Skin epidermis (tissue), 12 donors: ENCODE measurements around the gene RHOXF2.
"Not testable (repeated sequence)": the region's sequence is repeated elsewhere in the genome, so short reads cannot be mapped to it uniquely, and the experiment has no call there.

ENCODE experiments used
- H3K27ac ChIP-seq, 21 experiments: fragments of 200-600 bp; sonication (generic) in 11 of 21; one replicate each; pipeline ENCODE4 v1.5.0; 2020; ENCODE audit warnings: mild to moderate bottlenecking in 3 of 21, inconsistent platforms in 2 of 21, moderate library complexity in 2 of 21
- H3K4me3 ChIP-seq, 7 experiments: fragments of 200-600 bp; sonication (generic) in 2 of 7; one replicate each; pipeline ENCODE4 v1.5.0; 2020; ENCODE audit warnings: inconsistent platforms in 2 of 7, mild to moderate bottlenecking in 2 of 7, moderate library complexity in 1 of 7

RHOXF2 gene

GRCh38 chrX:120158313-120158712 is at the start of gene RHOXF2:
Gene RHOXF2 (plus strand): TSS chrX:120158613. CDS start chrX:120158751, 138 bp downstream.
- not testable (repeated sequence) for H3K4me3 ChIP-seq, H3K27ac ChIP-seq

- H3K4me3 ChIP-seq, result no peak overlapping the region
- H3K27ac ChIP-seq, result no peak overlapping the region
Observed at GRCh38 chrX:120109378-120109777, 49.0 kb upstream of the RHOXF2 start.

GRCh38 chrX:120111611-120112010 is 46.8 kb upstream of the RHOXF2 start:
- H3K27ac ChIP-seq, result no peak overlapping the region

GRCh38 chrX:120115438-120115963 is 42.9 kb upstream of the RHOXF2 start, which contains the start of gene RHOXF1:
Gene RHOXF1 (minus strand): TSS chrX:120115913. CDS start chrX:120115862, 51 bp downstream.
- Histone ChIP-seq H3K4me3 (no peak within 1 kb of the TSS), H3K27ac (no peak within 1 kb of the TSS)

More at GRCh38 chrX:120111611-120112010, 46.8 kb upstream of the RHOXF2 start:
- H3K4me3 ChIP-seq, result no peak overlapping the region

- Histone ChIP-seq H3K4me3 (no peak overlapping the region), H3K27ac (no peak overlapping the region)
Observed at GRCh38 chrX:120120223-120120622, 38.2 kb upstream of the RHOXF2 start.

- no peak overlapping the region for H3K4me3 ChIP-seq
- no peak overlapping the region for H3K27ac ChIP-seq
Observed at GRCh38 chrX:120125444-120125843, 33.0 kb upstream of the RHOXF2 start.

GRCh38 chrX:120128306-120128846 is 30.0 kb upstream of the RHOXF2 start:
- H3K4me3 ChIP-seq, H3K27ac ChIP-seq: not testable (repeated sequence)

GRCh38 chrX:120136128-120136527 is 22.3 kb upstream of the RHOXF2 start:
- Histone ChIP-seq H3K4me3 (no peak overlapping the region), H3K27ac (no peak overlapping the region)

GRCh38 chrX:120136840-120137239 is 21.6 kb upstream of the RHOXF2 start:
- H3K4me3 ChIP-seq, result no peak overlapping the region
- H3K27ac ChIP-seq, result no peak overlapping the region

GRCh38 chrX:120137439-120137838 is 21.0 kb upstream of the RHOXF2 start:
- H3K4me3 ChIP-seq, result no peak overlapping the region
- H3K27ac ChIP-seq, result no peak overlapping the region

- H3K27ac ChIP-seq, result no peak overlapping the region
- H3K4me3 ChIP-seq, result no peak overlapping the region
Observed at GRCh38 chrX:120140293-120140981, 18.0 kb upstream of the RHOXF2 start.

- Histone ChIP-seq H3K27ac (no peak overlapping the region), H3K4me3 (no peak overlapping the region)
Observed at GRCh38 chrX:120144178-120144844, 14.1 kb upstream of the RHOXF2 start.

- no peak overlapping the region for H3K27ac ChIP-seq
- no peak overlapping the region for H3K4me3 ChIP-seq
Observed at GRCh38 chrX:120145295-120145925, 13.0 kb upstream of the RHOXF2 start.

GRCh38 chrX:120146323-120146722 is 12.1 kb upstream of the RHOXF2 start:
- not testable (repeated sequence) for H3K4me3 ChIP-seq, H3K27ac ChIP-seq

GRCh38 chrX:120147537-120147936 is 10.9 kb upstream of the RHOXF2 start:
- Histone ChIP-seq H3K4me3 (no peak overlapping the region), H3K27ac (no peak overlapping the region)

- not testable (repeated sequence) for H3K4me3 ChIP-seq, H3K27ac ChIP-seq
Observed at GRCh38 chrX:120150109-120150744, 8.2 kb upstream of the RHOXF2 start.

GRCh38 chrX:120159086-120159485 is 673 bp downstream of the RHOXF2 start:
- H3K4me3 ChIP-seq, H3K27ac ChIP-seq: not testable (repeated sequence)

GRCh38 chrX:120193254-120193653 is 34.8 kb downstream of the RHOXF2 start:
- not testable (repeated sequence) for H3K4me3 ChIP-seq

GRCh38 chrX:120193720-120194119 is 35.3 kb downstream of the RHOXF2 start:
- H3K4me3 ChIP-seq, H3K27ac ChIP-seq: not testable (repeated sequence)

More at GRCh38 chrX:120193254-120193653, 34.8 kb downstream of the RHOXF2 start:
- not testable (repeated sequence) for H3K27ac ChIP-seq

GRCh38 chrX:120195786-120196185 is 37.4 kb downstream of the RHOXF2 start:
- not testable (repeated sequence) for H3K27ac ChIP-seq, H3K4me3 ChIP-seq
